Mucosa of gallbladder (tissue), 1 donor: ENCODE measurements around the gene TIMM13. TPM values are rescaled to one million over a fixed set of nuclear protein-coding genes. Genes with fewer than 3 reads are reported as not detected.
A peak's percentile ranks its signal among the peaks of the same experiment; 100 is the strongest.
"Not testable (repeated sequence)": the region's sequence is repeated elsewhere in the genome, so short reads cannot be mapped to it uniquely, and the experiment has no call there.

Experiments
- DNase-seq: peaks from one replicate; pipeline ENCODE4 v3.0.0-alpha.2; 2020; ENCODE audit warnings: low spot score
- total RNA-seq: library from RNA; stranded (reverse); gene quantifications from one replicate; pipeline ENCODE4 v1.2.1, GENCODE V29; 2021
- donor health status: DM: no; HTN: no; CAD: no.

The TIMM13 gene
- 76.4 TPM for total RNA-seq

GRCh38 chr19:2427429-2428320 is at the start of gene TIMM13:
Gene TIMM13, minus strand, starts transcription at chr19:2427586. Its CDS starts 53 bp downstream, at chr19:2427533.
- DNase-seq: peak; percentile 97

- peak; percentile 36 for DNase-seq
These were observed 49.2 kb upstream of the TIMM13 start for GRCh38 chr19:2476451-2477140.

GRCh38 chr19:2475702-2476450 is 48.5 kb upstream of the TIMM13 start, which contains the start of gene GADD45B:
Gene GADD45B, plus strand, starts transcription at chr19:2476127. Its CDS starts 232 bp downstream, at chr19:2476359.
- DNase-seq: peak; percentile 98

GRCh38 chr19:2475018-2475701 is 47.8 kb upstream of the TIMM13 start:
- peak; percentile 52 for DNase-seq

- DNase-seq: peak; percentile 83
These were observed 47.0 kb upstream of the TIMM13 start for GRCh38 chr19:2474232-2475017.

- not testable (repeated sequence) for DNase-seq
These were observed 42.5 kb upstream of the TIMM13 start for GRCh38 chr19:2469915-2470200.

GRCh38 chr19:2469102-2469914 is 41.9 kb upstream of the TIMM13 start:
- no peak for DNase-seq

GRCh38 chr19:2468596-2468995 is 41.2 kb upstream of the TIMM13 start:
- no peak for DNase-seq

- DNase-seq: no peak
These were observed 37.0 kb upstream of the TIMM13 start for GRCh38 chr19:2464389-2464788.

- not testable (repeated sequence) for DNase-seq
These were observed 36.3 kb upstream of the TIMM13 start for GRCh38 chr19:2463694-2464093.

GRCh38 chr19:2462635-2463421 is 35.4 kb upstream of the TIMM13 start:
- DNase-seq: peak; percentile 87

- DNase-seq: no peak
These were observed 34.6 kb upstream of the TIMM13 start for GRCh38 chr19:2461751-2462634.

GRCh38 chr19:2460245-2460644 is 32.9 kb upstream of the TIMM13 start:
- DNase-seq: no peak

GRCh38 chr19:2458776-2459175 is 31.4 kb upstream of the TIMM13 start:
- not testable (repeated sequence) for DNase-seq

GRCh38 chr19:2458054-2458453 is 30.7 kb upstream of the TIMM13 start:
- no peak for DNase-seq

GRCh38 chr19:2457394-2458037 is 30.1 kb upstream of the TIMM13 start:
- DNase-seq: no peak

- DNase-seq: no peak
These were observed 28.6 kb upstream of the TIMM13 start for GRCh38 chr19:2455851-2456570.
